GM19099 (cell line): ENCODE measurements around the gene SMO.

Experiments used
- POLR2A ChIP-seq: IDR thresholded peaks from 3 replicates; pipeline ENCODE4 v1.6.1; 2011; ENCODE audit warnings: low read depth; ENCODE audit not compliant: insufficient read length; ENCODE audit errors: extremely low read depth

SMO gene

DNA sequence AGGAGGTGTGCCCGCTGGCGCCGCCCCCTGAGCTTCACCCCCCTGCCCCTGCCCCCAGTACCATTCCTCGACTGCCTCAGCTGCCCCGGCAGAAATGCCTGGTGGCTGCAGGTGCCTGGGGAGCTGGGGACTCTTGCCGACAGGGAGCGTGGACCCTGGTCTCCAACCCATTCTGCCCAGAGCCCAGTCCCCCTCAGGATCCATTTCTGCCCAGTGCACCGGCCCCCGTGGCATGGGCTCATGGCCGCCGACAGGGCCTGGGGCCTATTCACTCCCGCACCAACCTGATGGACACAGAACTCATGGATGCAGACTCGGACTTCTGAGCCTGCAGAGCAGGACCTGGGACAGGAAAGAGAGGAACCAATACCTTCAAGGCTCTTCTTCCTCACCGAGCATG lies 23.7 kb downstream of the SMO start:
- no peak for TF ChIP-seq POLR2A

DNA sequence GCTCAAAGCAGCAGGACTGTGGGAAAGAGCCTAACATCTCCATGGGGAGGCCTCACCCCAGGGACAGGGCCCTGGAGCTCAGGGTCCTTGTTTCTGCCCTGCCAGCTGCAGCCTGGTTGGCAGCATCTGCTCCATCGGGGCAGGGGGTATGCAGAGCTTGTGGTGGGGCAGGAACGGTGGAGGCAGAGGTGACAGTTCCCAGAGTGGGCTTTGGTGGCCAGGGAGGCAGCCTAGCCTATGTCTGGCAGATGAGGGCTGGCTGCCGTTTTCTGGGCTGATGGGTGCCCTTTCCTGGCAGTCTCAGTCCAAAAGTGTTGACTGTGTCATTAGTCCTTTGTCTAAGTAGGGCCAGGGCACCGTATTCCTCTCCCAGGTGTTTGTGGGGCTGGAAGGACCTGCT lies 24.2 kb downstream of the SMO start:
- TF ChIP-seq POLR2A, result no peak

DNA sequence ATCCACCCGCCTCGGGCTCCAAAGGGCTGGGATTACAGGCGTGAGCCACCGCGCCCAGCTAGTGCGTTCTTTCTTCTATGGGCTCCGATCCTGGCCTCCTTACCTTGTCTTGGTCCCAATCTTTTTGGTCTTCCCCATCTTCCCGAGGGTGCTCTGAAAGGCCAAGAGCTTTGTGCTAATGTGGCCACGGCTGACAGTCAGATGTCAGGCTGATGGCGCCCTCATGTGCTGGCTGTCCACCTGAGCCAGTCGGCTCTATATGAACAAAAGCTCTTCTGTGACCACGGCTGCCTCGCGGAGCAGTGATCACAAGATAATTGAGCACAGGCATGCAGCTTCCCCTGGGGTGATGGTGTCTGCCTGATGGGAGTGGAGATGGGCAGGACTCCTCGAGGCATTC lies 25.4 kb downstream of the SMO start:
- TF ChIP-seq POLR2A, result no peak

DNA sequence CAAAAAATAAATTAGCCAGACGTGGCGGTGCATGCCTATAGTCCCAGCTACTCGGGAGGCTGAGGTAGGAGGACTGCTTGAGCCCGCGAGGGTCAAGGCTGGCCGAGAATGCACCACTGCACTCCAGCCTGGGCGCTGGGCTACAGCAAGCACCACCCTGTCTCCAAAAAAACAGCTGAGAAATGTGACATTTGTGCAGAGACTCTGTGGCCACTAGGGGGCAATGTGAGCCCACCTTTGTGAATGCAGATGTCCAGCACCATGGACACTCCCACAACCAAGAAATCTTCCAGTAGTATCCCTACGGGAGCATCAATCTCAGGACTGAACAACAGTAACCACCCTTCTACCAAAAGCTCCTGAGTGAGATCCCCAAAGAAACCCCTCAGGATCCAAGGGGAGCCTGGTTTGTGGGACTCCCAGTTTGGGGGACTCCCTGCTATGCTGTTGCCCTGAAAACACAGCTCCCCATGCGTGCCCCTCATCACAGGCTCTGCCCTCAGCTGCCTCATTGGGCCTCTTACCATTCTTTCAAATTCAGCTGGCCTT lies 30.2 kb downstream of the SMO start:
- no peak for TF ChIP-seq POLR2A

DNA sequence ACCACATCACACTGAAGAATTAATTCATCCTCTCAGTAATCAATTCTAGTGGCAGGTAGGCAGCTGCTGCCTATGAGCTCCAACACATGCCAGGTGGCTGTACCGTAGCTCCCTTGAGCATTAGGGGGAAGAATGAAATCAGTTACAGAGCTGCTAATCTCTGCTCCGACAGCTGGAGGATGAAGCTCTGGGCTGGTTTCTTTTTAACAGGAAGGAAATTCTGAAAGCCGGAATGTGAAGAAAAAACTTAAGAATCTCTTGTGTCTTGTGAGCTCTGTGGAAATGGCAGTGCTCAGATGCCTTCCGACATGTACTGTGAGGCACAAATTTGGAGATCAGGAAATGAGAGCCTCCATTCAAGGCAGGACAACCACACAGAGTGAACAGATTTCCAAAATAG lies 33.6 kb downstream of the SMO start:
- TF ChIP-seq POLR2A, result no peak

DNA sequence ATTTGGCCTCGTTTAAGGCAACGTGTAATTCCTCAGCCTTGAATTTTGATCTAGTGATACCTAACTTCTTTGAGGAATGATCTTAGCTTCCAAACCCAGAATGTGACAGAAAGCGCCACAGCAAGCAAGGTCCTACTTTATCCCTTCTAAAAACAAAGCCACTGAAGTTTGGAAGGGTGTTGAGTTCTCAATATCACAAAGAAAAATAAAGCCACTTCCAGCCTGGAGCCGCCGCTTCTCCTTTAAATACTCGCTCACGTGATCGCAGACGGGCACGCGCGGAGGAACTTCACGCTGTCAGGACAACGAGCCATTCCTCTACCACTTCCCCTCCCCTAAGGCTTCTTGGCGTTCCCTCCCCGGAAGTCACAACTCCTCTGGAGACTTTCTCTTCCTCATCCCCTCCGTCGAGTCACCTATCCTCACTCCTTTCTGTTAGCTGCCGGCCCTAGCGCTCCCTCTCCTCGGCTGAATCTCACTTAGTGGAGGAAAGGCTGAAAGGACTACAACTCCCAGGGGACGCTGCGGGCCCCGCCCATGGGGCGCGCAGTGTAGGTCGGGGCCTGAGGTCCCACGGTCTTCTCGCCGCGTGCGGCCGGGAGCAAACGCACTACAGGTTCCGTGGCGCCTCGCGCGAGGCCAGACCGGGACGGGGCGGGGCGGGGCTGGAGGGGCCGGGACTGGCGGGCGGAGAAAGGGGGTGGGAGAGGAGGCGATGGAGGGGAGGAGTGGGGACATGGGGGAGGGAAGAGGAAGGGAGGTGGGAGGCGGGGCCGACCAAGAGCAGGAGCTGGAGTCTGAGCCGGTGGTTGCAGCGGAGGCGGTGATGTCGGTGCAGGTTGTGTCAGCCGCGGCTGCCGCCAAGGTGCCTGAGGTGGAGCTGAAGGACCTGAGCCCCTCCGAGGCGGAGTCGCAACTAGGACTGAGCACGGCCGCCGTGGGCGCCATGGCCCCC lies 36.1 kb downstream of the SMO start, which contains the start of gene AHCYL2:
Gene AHCYL2 (plus strand): TSS at position 780 of the 955 bp plus-strand sequence.
- peak; percentile 60 for TF ChIP-seq POLR2A

DNA sequence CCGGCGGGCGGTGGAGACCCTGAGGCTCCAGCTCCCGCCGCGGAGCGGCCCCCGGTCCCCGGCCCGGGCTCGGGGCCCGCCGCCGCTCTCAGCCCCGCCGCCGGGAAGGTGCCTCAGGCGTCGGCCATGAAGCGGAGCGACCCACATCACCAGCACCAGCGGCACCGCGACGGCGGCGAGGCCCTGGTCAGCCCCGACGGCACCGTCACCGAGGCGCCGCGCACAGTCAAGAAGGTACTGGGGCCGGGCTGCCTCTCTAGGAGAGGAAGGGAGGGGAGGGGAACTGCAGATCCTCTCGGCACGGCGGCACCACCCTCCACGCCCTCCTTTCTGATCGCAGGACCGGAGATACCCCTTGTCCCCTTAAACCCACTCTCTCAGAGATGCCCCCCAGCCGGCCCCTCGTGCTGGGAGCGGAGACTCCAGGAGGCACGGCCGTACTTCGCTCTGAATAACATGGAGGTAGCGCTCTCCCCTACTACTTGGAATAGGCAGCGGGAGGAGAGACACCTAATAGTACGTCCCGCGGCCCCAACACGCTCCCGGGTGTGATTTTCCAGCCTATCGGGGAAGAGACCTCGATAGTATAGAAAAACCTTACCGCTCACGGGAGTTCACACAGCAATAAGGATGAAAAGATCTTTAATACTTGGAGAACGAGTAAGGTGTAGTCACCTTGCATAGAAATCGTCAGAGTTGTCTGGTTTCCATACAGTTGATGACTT lies 36.9 kb downstream of the SMO start:
- peak; percentile 1 for TF ChIP-seq POLR2A

DNA sequence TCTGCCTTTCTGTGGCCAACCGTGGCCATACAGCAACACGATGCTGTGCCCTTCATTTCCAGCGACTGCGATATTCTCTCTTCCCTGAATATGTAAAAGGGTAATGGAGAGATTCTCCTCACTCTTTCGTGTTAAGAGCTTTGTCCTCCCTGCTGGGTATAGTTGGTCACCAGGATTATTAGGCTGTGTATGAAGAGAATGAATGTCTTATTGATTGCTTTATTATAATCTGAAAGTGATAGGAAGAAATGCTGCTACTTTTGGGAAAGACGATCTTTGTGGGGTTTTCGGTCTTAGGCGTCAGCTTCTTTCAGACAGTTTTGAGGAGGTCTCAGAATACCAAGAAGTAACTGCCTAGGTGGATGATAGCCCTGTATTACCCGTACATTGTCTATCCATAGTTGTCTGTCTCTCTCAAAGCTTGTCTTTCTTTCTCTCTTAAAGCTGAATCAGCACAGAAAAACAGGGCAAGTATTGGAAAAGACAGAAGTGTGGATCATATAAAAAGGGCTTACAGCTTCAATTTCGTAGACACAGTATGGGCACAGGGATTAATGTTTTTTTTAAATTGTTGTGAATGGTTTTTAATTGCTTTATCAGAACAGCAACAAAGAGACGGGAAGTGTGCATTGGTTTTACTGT lies 37.6 kb downstream of the SMO start:
- TF ChIP-seq POLR2A, result no peak

DNA sequence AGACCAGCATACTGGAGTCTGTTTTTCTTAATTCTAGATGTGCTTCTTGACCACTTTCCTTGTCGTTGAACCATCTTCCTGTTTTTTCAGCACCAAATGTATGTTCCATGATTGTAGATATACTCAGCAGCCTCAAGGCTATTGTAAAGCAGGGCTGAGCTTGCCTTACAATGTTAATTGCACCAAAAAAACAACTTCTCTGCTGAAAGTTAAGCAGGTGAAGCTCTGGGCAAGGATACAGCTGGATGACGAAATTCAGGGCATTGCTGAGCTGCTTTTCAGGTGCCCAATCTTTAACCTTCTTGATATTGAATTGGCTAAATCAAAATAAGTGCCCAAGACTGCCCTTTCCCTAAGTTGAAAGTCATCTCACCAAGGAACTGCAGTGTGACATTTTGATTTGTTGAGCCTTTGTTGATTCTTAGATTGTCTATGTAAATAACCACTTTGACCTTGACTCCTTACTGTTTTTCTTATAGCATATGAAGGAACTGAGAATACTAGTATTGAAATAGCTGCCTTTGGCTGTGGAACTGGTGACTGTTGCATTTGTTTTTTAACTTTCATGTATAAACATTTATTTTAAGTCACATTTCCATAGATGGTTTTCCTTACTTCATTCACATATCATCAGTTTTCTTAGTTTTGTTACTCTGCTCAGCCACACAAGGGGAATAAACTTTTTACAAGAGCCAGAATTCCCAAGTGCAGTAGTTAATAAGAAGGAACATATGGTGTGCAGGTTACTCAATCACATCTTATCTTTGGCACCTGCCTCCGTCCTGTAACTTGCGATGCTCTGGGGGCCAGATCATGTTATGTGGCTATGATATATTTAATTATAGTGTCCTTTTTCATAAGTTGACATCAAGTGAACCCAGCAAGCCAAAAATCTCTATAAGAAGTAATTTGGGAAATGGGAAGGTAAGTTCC lies 39.5 kb downstream of the SMO start:
- no peak for TF ChIP-seq POLR2A

DNA sequence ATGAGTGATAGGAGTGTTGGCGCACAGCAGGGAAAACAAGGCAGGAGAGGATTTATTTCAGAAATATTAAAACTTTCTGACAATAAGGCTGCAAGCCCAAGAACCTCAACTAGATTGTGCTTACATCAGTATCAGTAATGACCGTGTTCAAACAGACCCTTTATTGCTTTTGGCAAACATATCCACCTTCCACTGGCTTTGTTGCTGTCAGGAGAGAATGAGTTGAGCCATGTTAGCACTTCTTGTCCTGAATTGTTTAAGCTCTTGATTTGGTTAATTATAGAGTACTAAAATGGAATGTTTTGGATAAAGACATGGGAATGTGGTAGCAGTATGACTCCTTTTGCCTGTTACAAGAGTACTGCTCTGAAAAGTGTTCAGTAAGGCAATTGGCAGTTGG lies 40.2 kb downstream of the SMO start:
- TF ChIP-seq POLR2A, result no peak

DNA sequence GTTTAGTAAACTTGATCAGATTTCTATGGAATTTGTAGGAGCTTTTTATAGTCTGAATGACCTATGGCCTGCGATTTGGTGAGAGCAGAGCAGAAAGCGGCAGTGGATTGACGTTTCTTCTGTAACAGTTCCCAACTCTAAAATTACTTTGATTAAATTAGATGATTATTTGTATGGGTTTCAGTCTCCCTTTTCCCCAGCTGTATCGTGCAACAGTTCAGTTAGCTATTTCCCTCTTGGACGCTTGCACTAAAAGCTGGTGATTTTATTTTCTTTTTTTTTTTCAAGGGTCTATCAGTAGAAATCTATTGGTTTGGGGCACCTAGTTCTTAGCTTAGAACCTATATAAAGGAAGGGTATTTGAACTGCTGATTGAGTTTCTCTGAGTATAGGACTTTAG lies 43.2 kb downstream of the SMO start:
- TF ChIP-seq POLR2A, result no peak

DNA sequence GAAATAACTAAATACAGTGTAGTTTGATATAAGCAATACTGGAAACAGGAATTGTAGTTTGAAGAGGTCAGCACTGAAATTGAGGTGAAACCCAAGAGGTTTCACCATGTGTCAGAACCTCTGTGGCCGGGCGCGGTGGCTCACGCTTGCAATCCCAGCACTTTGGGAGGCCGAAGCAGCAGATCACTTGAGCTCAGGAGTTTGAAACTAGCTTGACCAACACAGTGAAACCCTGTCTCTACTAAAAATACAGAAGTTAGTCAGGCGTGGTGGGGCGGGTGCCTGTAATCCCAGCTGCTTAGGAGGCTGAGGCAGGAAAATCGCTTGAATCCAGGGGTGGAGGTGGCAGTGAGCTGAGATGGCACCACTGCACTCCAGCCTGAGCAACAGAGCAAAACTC lies 50.1 kb downstream of the SMO start:
- TF ChIP-seq POLR2A, result no peak

DNA sequence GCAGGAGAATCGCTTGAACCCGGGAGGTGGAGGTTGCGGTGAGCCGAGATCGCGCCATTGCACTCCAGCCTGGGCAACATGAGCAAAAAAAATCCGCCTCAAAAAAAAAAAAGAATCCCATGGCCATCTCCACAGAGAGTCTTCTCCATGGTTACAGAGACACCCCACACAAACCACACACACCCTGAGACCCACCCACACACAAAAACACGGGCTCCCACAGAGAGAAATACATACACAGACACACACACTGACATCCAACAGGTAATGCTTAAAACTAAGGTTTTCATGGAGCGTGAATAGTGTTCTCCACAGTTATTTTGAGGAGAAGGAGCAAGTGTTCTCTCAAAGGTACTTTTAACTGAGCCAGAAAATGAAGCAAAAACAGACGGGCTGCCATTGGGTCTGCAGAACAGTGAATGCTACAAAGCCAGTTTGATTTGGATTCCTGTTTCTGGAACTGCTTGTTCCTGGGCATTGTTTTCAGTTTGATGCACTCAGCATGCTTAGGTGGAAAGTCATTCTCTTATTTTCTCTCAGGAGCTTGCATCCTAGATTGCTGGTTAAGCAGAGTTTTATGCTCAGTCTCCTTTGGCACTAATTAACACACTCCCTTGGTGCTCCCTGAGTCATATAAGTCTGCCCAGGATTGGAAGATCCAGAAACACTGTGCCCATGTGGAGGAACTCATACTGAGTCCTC lies 51.8 kb downstream of the SMO start:
- no peak for TF ChIP-seq POLR2A

DNA sequence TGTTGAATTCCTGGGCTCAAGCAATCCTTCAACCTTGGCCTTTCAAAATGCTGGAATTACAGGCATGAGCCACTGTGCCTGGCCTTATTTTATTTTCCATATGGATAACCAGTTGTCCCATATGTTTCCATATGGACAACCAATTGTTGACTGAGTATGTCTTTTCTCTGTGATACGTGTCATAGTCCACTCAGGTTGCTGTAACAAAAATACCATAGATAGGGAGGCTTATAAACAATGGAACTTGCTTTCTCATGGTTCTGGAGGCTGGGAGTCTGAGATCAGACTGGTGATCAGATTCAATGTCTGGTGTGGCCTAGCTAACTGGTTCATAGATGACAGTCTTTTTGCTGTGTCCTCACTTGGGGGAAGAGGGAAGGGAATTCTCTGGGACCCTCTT lies 55.8 kb downstream of the SMO start:
- no peak for TF ChIP-seq POLR2A

DNA sequence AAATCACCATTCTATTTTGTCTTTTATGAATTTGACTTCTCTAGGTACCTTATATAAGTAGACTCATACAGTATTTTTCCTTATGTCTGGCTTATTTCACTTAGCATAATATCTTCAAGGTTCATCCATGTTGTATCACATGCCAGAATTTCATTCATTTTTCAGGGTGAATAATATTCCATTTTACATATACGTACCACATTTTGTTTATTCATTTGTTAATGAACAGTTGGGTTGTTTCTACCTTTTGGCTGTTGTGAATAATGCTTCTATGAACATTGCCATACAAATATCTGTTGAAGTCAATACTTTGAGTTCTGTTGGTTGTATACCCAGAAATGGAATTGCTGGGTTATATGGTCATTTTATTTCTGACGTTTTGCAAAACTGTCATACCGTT lies 57.1 kb downstream of the SMO start:
- TF ChIP-seq POLR2A, result no peak
